NCI-H187 (cell line): Measurements from ENCODE around the gene KIF1A.
"Not testable (repeated sequence)": the region's sequence is repeated elsewhere in the genome, so short reads cannot be mapped to it uniquely, and the experiment has no call there.

Experiments used
- DNase-seq, 2 experiments: peaks; one replicate each; lab custom pipeline; 2025; lab: John Stamatoyannopoulos, UW

The KIF1A gene

DNA sequence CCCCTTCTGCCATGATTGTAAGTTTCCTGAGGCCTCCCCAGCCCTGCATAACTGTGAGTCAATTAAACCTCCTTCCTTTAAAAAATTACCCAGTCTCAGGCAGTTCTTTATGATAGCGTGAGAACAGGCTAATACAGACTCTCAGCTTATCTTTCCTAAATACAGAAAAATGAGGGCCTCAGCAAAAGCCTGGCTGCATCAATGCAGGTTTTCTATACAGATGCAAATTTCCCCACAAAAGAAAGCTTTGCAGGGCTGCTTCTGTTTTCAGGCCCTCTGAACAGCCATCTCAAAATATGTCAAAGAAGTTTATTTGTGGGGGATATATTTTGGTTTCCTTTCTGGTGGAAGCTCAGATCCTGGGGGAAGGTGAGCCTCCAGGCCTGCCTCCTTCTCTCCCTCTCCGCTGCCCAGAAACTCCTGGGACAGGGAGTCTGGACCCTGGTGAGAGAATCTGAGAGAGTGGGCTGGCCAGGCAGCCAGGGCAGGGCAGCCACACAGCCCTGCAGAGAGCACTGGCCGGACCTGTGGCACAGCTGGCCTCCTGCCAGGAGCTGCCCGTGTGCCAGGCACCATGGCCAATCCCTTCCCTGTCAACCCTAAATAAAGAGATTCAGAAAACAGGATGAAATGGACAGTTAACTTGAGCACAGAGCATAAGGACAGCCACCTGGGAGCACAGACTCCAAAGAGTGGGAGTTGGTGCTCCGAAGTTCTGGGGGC is 27.0 kb upstream of the KIF1A start:
- no peak for DNase-seq

DNA sequence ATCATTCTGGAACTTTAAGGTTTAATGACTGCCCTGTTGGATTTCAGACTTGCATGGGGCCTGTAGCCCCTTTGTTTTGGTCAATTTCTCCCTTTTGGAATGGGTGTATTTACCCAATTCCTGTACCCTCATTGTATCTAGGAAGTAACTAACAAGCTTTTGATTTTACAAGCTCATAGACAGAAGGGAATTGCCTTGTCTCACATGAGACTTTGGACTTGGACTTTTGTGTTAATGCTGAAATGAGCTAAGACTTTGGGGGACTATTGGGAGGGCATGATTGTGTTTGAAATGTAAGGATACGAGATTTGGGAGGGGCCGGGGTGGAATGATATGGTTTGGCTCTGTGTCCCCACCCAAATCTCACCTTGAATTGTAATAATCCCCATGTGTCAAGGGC is 26.3 kb upstream of the KIF1A start:
- not testable (repeated sequence) for DNase-seq

DNA sequence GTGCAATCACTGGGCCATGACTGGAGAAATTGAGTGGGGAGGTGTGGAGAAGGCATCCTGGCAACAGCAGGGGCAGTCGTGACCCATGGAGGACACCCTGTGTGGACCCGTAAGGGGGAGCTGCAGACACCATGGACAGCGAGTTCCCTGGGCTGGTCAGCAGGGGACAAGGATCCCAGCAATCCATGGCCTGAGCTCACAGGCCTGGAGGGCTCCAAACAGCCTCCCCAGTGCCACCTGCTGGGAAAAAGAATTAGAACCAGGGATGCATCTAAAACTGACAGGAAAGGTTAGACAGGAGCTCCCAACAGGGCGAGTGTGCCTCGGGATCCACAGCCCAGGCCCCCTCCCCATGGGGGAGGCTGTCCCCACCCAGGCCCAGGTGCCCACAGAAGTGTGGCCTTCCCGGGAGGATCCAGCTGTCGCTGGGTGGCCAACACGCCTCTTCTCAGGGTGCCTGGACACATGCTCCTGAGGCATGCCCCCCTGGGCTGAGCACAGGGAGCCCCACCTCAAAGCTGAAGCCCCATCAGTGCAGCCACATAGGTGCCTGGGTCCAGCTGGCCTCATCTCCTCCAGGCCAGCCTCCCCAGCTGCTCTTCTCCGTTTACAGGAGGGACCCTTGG is 20.5 kb upstream of the KIF1A start:
- no peak for DNase-seq

DNA sequence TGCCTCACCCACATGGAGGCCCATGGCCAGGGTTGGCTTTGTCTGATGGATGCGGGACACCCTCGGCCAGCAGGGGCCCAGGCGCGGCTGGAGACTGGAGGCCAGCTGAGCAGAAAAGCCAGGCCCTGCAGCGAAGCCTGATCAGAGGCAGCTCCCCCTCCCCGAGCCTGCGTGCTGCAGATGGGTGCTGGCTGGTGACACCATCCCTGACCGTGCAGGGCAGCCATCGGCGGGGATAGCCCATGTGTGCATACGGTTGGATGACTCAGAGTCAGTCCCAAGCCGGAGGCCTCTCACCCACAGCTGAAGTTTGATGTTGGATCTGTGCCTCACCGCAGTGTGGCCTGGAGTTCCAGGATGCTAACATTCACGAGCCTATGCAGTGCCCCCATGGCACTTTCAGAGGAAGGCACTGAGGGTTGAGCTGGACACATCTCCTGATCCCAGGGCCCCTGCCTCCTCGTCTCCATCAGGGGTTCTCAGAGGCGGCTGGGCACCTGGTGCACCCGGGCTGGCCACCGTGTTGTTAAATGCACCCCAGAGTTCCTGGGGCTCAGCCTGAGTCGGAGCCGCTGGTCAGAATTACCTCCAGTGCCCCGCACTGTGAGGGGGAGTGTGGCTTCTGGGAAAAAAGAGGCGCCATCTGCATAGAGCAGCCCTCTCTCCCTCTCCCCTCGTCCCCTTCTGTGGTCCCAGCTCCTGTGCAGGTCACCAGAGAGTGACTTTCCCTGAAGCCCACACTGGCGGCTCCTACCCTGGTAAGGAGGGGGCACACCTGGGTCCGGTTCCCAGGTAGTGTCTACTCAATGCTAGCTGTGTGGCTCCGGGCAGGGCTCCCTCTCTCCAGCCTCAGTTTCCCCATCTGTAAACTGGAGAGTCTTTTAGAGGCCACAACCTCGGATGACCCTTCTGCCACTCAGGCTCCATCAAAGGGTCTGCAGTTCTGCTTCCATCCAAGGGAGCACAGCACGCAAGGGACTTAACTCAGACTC is 19.4 kb upstream of the KIF1A start:
- no peak for DNase-seq

DNA sequence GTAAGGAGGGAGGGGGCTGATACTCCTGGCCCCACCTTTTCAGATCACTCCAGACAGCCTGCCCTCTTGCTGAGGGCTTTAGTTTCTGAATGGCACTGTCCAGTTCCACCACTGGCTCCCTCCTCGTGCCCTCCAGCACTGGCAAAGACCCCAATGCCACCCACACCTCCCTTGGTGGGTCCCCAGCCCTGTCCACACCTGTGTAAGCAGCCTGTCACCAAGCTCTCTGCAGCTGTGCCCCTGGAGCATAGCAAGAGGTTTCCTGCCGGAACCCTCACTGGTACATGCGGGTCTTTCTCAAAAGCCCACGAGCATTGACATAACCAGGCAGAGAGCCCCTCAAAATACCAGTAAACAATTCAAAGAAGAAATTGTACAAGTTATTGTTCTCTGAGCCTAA is 17.6 kb upstream of the KIF1A start:
- no peak for DNase-seq

DNA sequence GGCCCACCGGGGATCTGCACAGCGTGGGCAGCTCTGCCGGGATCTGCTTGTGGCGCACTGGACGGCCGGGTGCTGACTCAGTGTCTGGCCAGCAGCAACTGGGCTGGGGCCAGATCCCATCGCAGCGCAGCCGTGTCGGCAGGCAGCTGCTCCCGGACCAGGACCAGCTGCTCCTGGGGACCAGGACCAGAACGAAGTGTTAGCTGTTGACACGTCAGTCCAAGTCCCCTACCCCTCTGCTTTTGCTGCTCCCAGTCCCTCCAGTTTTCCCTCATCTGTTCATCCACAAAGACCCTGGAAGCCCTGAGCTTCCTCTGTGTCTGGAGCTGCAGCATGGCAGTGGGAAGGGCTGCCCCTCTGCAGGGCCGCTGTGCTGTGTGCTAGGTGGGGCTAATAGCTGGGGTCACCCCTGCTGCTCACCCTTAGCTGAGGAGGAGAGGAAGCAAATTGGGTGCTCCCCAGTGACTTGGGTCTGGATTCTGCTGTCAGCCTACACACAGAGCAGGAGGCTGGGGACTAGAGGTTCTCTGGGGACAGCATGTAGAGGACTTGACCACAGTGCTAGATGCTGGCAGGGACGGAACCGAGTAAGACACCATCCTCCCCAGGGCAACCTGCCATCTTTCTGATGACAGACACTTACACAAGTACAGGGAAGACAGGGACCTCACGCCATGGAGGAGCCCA is 16.9 kb upstream of the KIF1A start:
- DNase-seq, result no peak

DNA sequence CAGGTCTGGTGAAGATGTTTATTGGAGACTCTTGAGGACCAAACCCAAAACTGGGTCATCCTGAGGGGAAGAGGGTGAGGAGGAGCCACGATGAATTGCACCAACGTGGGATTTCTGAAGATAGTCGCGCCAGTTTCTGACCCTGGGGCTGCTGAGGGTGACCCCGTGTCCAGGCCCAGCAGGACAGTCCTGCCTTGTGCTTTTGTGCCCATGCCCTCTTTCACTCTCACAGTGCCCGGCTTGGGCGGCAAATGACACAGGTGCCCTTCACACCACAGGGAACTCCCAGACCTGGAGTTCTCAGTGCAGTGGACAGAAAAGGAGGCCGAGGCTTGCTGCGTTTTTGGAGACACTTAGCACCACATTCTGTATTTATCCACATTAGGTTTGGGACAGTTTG is 15.5 kb upstream of the KIF1A start:
- no peak for DNase-seq

DNA sequence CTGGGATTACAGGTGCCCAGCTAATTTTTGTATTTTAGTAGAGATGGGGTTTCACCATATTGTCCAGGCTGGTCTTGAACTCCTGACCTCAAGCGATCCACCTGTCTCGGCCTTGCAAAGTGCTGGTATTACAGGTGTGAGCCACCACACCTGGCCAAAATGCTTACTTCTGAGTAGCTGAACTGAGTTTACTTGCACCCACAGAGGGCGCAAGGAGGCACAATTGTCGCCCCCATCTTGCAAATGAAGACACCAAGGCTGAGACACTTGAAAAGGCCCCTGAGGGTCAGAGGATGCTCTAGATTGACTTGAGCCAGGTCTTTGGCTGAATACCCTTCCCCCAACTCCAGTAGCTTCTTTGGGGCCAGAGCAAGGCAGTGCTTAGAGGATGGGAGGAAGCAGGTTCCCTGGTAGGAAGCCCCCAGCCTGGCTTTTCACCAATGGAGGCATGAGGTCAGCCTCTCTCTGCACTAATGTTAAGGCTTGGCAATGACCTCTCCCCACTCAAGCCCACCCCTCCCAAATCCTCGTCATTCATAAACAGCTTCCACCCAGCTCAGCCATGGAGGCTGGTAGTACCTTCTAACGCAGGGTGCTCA is 14.5 kb upstream of the KIF1A start:
- DNase-seq, result no peak

DNA sequence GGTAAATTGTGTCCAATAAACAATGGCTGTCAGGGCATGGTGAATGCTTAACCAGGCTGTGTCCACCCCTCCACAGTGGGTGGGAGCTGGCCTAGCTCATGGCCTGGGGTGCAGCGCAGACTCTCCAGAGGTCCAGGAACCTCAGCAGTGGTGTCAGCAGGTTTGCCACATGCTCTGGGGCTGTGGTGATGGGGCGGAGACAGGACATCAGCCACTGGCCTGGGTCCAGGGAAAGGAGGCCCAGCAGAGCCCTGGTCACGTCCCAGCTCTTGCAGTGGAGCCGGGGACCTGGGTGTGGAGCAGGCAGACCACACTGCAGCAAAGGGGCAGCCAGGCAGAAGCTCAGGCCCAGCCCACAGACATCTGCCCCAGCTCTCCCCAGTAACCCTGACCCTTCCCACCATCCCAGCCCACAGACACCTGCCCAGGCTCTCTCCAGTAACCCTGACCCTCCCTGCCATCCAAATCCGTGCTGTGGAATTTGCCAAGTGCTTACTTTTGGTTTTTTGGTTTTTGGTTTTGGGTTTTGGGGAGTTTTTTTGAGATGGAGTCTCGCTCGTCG is 13.8 kb upstream of the KIF1A start:
- DNase-seq, result no peak

DNA sequence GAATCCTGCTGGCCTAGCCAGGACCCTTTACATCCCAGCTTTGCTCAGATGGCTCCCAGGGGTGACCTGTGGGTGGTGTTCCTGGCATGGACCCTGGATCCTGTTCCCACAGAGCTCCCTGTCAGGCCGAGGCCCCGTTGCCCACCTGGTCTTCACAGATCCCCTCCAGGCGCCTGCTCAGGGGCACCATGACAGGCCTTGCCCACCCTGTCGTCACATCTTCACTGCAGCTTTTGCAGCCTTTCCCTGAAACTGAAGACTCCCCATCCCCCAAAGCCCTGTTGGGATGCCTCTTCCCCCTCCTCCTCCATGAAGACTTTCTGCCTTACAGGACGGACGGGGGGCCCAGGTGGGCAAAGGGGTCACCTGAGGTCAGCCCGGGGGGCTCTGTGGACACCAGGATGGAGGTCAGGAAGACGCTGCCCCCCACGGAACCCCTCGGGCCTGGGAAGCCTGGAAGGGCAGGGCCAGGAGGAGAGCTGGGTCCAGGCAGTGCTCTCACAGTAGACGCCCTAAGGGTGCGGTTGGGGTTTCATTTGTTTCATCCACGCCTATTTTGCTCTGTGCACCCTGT is 13.0 kb upstream of the KIF1A start:
- DNase-seq, result no peak

DNA sequence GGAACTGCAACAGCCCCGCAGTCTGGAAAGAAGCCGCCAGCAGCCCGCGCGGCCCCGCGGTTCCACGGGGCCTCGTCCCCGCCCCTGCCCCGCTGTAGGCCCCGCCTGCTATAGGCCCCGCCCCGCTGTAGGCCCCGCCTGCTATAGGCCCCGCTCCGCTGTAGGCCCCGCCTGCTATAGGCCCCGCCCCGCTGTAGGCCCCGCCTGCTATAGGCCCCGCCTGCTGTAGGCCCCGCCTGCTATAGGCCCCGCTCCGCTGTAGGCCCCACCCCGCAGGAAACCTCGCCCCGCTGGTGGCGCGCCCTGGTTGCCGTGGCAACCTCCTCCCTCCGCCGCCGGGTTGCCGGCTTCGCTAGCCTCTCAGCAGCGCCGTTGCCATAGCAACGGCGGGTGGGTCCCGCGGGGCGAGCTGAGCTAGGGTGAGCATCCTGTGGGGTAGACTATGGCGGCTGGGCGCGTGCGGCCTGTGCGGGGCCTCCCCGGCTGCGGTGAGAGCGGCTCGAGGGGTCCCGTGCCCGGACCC is 12.2 kb upstream of the KIF1A start:
- peak; percentile 76 to 89 for DNase-seq

DNA sequence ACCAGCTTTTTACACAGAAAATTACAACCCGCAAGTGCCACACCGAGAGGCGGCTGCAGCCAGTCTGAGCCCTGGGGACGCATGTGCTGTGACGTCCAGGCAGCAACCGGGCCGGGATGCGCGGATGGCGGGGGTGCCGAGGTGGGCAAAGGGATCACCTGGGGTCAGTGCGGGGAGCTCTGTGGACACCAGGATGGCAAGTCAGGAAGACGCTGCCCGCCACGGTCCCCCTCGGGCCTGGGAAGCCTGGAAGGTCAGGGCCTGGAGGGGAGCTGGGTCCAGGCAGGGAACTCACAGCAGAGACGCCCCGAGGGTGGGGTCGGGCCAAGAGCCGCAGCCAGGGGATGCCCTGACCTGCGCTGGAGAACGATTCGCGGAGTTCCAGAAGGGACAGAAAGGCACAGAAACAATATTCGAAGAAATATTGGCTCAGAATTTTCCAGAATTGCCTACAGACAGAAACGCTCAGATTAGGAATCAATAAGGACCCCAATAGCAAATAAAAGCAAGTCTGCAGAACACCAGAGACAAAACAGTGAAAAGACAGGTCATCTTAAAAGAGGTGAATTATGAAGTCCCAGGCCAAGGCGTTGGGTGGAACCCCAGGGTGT is 11.7 kb upstream of the KIF1A start:
- no peak for DNase-seq

DNA sequence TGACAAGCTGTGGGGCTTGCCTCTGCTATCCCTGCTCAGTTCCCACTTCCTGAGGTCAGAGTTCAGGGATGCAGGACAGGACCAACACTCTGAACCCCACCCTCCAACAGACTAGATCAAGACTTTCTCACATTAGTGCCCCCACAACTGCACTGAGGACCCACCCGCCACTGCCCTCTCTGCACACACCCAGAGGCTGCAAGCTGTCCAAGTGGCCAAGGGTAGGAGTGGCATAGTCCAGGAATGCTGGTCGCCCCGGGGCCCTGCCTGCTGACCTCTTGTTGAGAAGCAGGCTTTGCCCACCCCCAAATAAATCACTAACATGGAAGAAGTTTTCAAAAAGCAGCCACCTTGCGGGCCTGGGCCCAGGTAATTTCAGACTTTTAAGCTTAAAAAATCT is 5.5 kb upstream of the KIF1A start:
- no peak for DNase-seq

DNA sequence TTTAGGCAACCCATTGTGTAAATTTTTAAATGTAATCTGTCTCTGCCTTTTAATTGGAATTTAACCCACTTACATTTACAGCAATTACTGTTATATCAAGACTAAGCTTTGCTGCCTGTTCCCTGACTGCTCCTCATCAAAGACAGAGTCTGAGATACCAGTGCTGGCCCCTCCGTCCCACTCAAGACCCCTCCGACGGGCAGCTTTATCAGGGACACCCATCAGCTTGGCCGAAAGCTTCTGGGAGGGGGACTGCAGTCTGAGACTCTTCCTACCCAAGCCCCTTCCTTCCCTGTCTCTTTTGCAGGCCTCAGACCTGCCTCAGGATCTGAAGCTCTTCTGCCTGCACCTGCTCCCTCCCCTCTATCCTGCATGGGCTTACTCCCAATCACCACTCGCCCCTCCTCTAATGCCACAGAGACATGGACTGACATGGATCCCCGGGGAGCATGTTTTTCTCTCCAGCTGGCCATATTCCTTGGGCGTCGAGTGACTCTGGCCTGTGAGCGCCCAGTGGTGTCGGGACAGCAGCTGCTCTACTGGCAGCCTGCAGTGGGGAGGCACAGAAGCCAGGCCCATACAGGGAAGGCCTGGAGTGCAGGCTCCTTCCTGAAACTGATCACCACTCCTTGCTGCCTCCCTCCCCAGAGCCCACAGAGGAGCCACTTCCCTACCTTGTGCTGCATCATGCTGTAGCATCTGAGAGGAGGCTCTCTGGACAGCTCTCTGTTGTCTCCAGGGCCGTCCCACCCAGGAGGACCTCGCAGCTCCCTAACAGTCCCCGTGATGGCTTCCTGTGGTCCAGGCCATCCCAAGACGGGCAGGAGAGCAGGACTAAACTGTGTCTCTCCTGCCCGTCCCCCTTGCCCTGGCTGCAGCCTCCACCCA is 3.7 kb upstream of the KIF1A start:
- no peak for DNase-seq

DNA sequence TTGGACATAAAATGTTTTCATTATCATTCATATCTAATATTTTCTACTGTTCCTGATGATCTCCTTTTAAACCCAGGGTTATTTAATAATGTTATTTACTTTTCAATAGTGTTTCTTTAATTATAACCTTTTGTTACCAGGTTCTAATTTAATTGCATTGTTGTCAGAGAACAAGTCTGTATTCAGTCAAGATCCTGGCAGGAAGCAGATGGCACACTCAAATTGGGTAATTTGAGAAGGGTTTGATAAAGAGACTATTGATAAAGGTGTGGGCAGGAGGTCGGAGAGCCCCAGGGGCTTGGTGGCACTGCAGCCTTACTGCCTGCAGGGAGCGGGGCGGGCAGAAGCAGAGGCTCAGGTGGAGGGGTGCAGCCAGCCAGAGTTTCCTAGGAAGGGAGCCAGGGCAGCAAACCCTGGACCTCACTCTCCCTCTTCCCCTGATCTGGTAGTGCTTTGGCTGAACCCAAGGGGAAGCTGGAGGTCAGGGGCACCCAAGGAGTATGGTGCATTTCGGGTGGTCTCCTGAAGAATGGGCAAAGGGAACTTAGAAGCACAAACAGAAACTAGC is 2.3 kb upstream of the KIF1A start:
- DNase-seq, result no peak

DNA sequence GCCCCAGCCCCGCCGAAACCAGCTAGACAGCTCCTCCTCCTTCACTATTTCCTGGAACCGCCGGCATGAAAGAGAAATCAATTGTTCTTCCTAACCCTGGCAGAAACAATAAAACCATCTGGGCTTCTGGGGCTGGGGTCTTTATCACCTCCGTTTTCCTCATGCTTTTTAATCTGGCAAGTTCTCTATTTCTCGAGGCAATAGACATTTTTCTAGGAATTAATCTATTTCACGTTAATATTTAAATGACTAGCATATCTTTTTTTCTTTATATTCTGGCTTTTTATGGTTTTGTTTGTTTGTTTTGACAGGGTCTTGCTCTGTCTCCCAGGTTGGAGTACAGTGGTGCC is 1.4 kb upstream of the KIF1A start:
- no peak for DNase-seq

DNA sequence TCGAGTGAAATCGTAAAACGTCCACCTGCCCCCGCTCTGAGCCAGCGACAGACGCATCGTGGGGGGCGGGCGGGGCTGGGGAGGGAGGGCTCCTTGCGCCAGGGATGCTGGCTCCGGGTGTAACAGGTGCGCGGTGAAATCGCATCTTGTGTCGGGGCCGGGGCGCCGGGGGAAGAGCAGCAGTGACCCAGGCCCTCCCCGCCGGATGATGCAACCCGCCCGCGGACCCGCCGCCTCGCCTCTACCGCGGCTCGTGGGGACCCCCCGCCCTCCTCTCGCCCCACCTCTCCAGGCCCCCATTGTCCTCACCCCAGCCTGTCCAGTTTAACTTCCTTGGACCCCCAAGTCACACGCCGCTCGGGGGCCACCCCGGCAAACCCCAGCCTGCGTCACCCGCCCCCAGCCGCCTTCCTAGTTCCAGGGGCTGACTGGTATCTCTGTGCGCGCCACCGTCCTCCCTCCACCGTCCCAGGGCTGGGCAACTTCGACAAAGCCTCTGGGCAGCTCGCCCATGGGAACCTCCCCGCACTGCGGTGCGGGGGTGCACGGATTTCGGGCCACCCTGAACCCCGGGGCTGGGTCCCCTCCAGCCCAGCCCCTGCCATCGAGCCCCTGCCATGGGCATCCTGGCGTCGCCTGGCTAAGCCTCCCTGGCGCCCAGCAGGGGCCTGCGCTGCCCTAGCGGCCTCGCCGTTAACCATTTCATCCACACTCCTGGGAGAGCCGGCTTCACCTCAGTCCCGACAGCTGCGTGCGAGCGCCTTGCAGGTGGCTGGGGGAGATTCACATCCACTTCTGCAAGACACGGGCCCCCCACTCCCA is 799 bp upstream of the KIF1A start:
- no peak for DNase-seq
